ENCODE data around the gene UGGT2.

GRCh38 chr13:95926231-95926630, 127.0 kb downstream of the UGGT2 start:
- no peak for TF ChIP-seq CTCF (IDR thresholded peaks at IDR 0.05)
- TF ChIP-seq POLR2A (IDR thresholded peaks at IDR 0.05) = no peak

Measured in Peyer's patch (tissue), 4 donors.